Natural killer cell (primary cell): ENCODE measurements around the gene ZNF276. TPM values are rescaled to one million over a fixed set of nuclear protein-coding genes. Genes with fewer than 3 reads are reported as not detected.

Experiments
- ATAC-seq, 3 donors: fragments of 150-1000 bp in 2 of 3; fragments of 200-7000 bp in 1 of 3; cut with Tn5 transposase; 1 replicate in 1 of 3; 2 replicates in 2 of 3; pipeline ENCODE4 v1.10.0; 2021; ENCODE audit warnings: mild to moderate bottlenecking in 2 of 3, moderate library complexity in 2 of 3
- DNase-seq, 2 donors: peaks; one replicate each; pipeline versions ENCODE4 v3.0.0 to v3.0.0-alpha.2; 2013 to 2021; ENCODE audit warnings: mixed read lengths in 1 of 2
- H3K27ac ChIP-seq: one replicate; pipeline ENCODE4 v1.5.1; 2013; ENCODE audit warnings: mild to moderate bottlenecking, low read length
- H3K27me3 ChIP-seq: one replicate; pipeline ENCODE4 v1.6.1; 2013; ENCODE audit warnings: low read length; ENCODE audit not compliant: control insufficient read depth, insufficient read depth
- H3K36me3 ChIP-seq: one replicate; pipeline ENCODE4 v1.6.1; 2013; ENCODE audit warnings: low read length; ENCODE audit not compliant: control insufficient read depth, insufficient read depth
- H3K4me1 ChIP-seq: one replicate; pipeline ENCODE4 v1.6.1; 2013; ENCODE audit warnings: low read length; ENCODE audit not compliant: control insufficient read depth, insufficient read depth
- H3K4me3 ChIP-seq: one replicate; pipeline ENCODE4 v1.5.1; 2013; ENCODE audit warnings: low read length
- H3K9me3 ChIP-seq: one replicate; pipeline ENCODE4 v1.6.1; 2013; ENCODE audit warnings: low read length; ENCODE audit not compliant: control insufficient read depth, insufficient read depth
- H3K27ac Mint-ChIP-seq, 2 donors: one replicate each; pipeline ENCODE4 v1.8.0; 2022; ENCODE audit warnings: mild to moderate bottlenecking in 2 of 2, mixed read lengths in 2 of 2, moderate library complexity in 1 of 2
- H3K27me3 Mint-ChIP-seq, 2 donors: one replicate each; pipeline ENCODE4 v1.8.0; 2022; ENCODE audit warnings: low read depth in 2 of 2, mixed read lengths in 2 of 2
- H3K36me3 Mint-ChIP-seq: one replicate; pipeline ENCODE4 v1.8.0; 2022; ENCODE audit warnings: mixed read lengths
- H3K4me1 Mint-ChIP-seq, 2 donors: one replicate each; pipeline ENCODE4 v1.8.0; 2022; ENCODE audit warnings: mixed read lengths in 2 of 2
- H3K4me3 Mint-ChIP-seq: one replicate; pipeline ENCODE4 v1.8.0; 2022; ENCODE audit warnings: mild to moderate bottlenecking, moderate library complexity, mixed read lengths
- H3K9me3 Mint-ChIP-seq, 2 donors: one replicate each; pipeline ENCODE4 v1.8.0; 2022; ENCODE audit warnings: mixed read lengths in 2 of 2
- WGBS: methylation state at CpG from one replicate; pipeline ENCODE4 v1.1.7; 2013; ENCODE audit warnings: missing lambda C conversion rate; ENCODE audit not compliant: insufficient coverage; 5-methylcytosine and 5-hydroxymethylcytosine counted together
- intact Hi-C: fragments of 100-400 bp; cut with micrococcal nuclease; formaldehyde crosslinking; loops from one replicate; pipeline ENCODE4 v1.14.2; 2022
- total RNA-seq, 4 donors: library from RNA; stranded (reverse); fragments of 120-200 nt in 1 of 4; gene quantifications; one replicate each; pipeline versions ENCODE4 v1.2.3 to v1.2.4, GENCODE V29; 2013 to 2022
- TF ChIP-seq, protein P1 (sequence below): fragments of 200-600 bp; IDR thresholded peaks from one replicate; pipeline ENCODE4 v1.8.0; 2022; ENCODE audit warnings: antibody characterized with exemption

ZNF276 gene
- total RNA-seq, 3 donors from 2014 or later (not counting 1 experiment from before 2014, with no cell fraction given) = 146 to 206 (median 186) TPM

DNA sequence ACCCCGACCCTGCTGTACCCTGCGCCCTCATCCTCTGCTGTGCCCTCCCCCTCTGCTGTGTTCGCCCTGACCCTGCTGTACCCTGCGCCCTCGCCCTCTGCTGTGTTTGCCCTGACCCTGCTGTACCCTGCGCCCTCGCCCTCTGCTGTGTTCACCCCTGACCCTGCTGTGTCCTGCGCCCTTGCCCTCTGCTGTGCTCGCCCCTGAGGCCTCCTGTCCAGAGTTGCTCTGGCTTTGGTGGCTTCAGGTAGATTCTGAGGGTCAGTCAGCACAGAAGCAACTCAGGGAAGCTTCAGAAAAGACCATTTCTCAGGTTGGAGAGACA lies 11.5 kb downstream of the ZNF276 start:
- DNase-seq (no peak), ATAC-seq (no peak)
- Histone ChIP-seq H3K4me1 (peaks cover 80% of the 10 kb centered on the region), H3K36me3 (peaks cover 91% of the 10 kb centered on the region), H3K4me3 (no peak overlapping the region), H3K27me3 (no peaks in the 10 kb centered on the region), H3K9me3 (no peaks in the 10 kb centered on the region), H3K27ac (no peak overlapping the region)
- Mint-ChIP-seq H3K9me3 (no peaks in the 10 kb centered on the region), H3K4me1 (peaks cover 36 to 54% of the 10 kb centered on the region in 2 donors), H3K4me3 (peak overlapping the region; percentile 47), H3K27ac (peak overlapping the region; percentile 73 to 78), H3K27me3 (no peaks in the 10 kb centered on the region), H3K36me3 (peaks cover 7% of the 10 kb centered on the region)
- intact Hi-C loops = no loop called here
- TF ChIP-seq, protein P1, sequence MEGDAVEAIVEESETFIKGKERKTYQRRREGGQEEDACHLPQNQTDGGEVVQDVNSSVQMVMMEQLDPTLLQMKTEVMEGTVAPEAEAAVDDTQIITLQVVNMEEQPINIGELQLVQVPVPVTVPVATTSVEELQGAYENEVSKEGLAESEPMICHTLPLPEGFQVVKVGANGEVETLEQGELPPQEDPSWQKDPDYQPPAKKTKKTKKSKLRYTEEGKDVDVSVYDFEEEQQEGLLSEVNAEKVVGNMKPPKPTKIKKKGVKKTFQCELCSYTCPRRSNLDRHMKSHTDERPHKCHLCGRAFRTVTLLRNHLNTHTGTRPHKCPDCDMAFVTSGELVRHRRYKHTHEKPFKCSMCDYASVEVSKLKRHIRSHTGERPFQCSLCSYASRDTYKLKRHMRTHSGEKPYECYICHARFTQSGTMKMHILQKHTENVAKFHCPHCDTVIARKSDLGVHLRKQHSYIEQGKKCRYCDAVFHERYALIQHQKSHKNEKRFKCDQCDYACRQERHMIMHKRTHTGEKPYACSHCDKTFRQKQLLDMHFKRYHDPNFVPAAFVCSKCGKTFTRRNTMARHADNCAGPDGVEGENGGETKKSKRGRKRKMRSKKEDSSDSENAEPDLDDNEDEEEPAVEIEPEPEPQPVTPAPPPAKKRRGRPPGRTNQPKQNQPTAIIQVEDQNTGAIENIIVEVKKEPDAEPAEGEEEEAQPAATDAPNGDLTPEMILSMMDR = no peak
- WGBS = 96% methylated on average over 9 of the region's 9 CpGs

DNA sequence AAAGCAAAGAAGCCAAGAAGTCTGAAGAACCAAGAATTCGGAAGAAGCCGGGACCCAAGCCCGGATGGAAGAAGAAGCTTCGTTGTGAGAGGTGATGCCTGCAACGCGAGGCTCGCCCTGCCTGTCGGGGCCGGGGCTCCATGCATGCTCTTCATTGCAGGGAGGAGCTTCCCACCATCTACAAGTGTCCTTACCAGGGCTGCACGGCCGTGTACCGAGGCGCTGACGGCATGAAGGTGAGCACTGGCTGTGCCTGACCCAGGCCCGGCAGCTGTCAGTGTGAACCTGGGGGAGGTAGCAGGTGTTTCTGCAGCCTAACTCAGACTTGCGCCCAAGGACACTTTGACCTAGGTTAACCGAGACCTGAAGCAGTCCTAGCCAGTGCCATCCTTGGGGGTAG lies 12.0 kb downstream of the ZNF276 start:
- Histone ChIP-seq H3K27me3 (no peaks in the 10 kb centered on the region), H3K4me3 (no peak overlapping the region), H3K4me1 (peaks cover 80% of the 10 kb centered on the region), H3K27ac (no peak overlapping the region), H3K9me3 (no peaks in the 10 kb centered on the region), H3K36me3 (peaks cover 91% of the 10 kb centered on the region)
- ATAC-seq = no peak
- Mint-ChIP-seq H3K27me3 (no peaks in the 10 kb centered on the region), H3K27ac (peak overlapping the region; percentile 73 to 78), H3K4me3 (no peak overlapping the region), H3K4me1 (peaks cover 38 to 57% of the 10 kb centered on the region in 2 donors), H3K9me3 (no peaks in the 10 kb centered on the region), H3K36me3 (peaks cover 7% of the 10 kb centered on the region)
- WGBS = 89% methylated on average over 17 of the region's 17 CpGs
- intact Hi-C loops = no loop called here
- DNase-seq = no peak
- TF ChIP-seq, protein P1 = no peak

DNA sequence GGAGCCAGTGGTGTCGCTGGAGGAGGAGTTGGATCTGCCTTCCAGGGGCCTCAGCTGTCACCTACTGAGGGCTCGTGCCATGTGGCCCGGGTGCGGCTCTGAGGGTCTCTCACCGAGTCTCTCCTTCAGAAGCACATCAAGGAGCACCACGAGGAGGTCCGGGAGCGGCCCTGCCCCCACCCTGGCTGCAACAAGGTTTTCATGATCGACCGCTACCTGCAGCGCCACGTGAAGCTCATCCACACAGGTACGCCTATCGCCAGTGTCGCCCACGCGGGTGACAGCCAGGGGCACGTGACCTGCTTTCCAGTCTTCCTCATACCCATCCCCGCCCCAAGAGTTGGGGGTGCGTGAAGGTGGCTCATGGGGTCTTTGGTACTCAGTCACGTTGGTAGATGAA lies 12.5 kb downstream of the ZNF276 start:
- 93% methylated on average over 20 of the region's 21 CpGs for WGBS
- peaks cover 7% of the 10 kb centered on the region for H3K36me3 Mint-ChIP-seq
- Histone ChIP-seq H3K27ac (no peak overlapping the region), H3K27me3 (no peaks in the 10 kb centered on the region), H3K4me1 (peaks cover 80% of the 10 kb centered on the region), H3K4me3 (no peak overlapping the region), H3K36me3 (peaks cover 93% of the 10 kb centered on the region), H3K9me3 (no peaks in the 10 kb centered on the region)
- no peak for ATAC-seq
- TF ChIP-seq, protein P1 = no peak
- no peak overlapping the region for H3K4me3 Mint-ChIP-seq
- H3K27me3 Mint-ChIP-seq = no peaks in the 10 kb centered on the region
- no peaks in the 10 kb centered on the region for H3K9me3 Mint-ChIP-seq
- H3K4me1 Mint-ChIP-seq = peaks cover 41 to 58% of the 10 kb centered on the region in 2 donors
- H3K27ac Mint-ChIP-seq = peak overlapping the region; percentile 36 to 78
- no peak for DNase-seq
- intact Hi-C loops = no loop called here

DNA sequence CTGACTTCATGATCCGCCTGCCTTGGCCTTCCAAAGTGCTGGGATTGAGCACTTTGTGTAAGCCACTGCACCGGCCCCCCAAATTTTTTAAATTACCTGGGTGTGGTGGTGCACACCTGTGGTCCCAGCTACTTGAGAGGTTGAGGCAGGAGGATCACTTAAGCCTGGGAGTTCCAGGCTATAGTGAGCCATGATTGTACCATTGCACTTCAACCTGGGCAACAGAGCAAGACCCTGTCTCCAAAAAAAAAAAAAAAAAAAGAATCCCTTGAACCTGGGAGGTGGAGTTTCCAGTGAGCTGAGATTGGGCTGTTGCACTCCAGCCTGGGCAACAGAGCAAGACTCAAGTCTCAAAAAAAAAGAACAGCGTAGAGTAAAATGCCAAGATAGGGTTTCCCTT lies 15.2 kb downstream of the ZNF276 start:
- Mint-ChIP-seq H3K27me3 (no peaks in the 10 kb centered on the region), H3K27ac (peak overlapping the region; percentile 76 to 88), H3K4me3 (peak overlapping the region; percentile 42), H3K4me1 (peaks cover 38 to 46% of the 10 kb centered on the region in 2 donors), H3K36me3 (peaks cover 5% of the 10 kb centered on the region), H3K9me3 (no peaks in the 10 kb centered on the region)
- DNase-seq (no peak), ATAC-seq (no peak)
- WGBS = 87% methylated on average over 3 of the region's 3 CpGs
- no peak overlapping the region for H3K4me3 ChIP-seq
- peaks cover 91% of the 10 kb centered on the region for H3K36me3 ChIP-seq
- peaks cover 59% of the 10 kb centered on the region for H3K4me1 ChIP-seq
- TF ChIP-seq, protein P1 = no peak
- intact Hi-C loops = no loop called here
- peak overlapping the region; percentile 16 for H3K27ac ChIP-seq
- no peaks in the 10 kb centered on the region for H3K27me3 ChIP-seq
- no peaks in the 10 kb centered on the region for H3K9me3 ChIP-seq
